Fibroblast of lung (primary cell): ENCODE results near the gene ANKH. TPM values are rescaled to one million over a fixed set of nuclear protein-coding genes. Genes with fewer than 3 reads are reported as not detected.

Experiments used
- DNase-seq, 2 donors: peaks; one replicate each; pipeline versions ENCODE4 v3.0.0 to v3.0.0-alpha.2; 2010; ENCODE audit warnings: low read depth in 2 of 2
- H2AFZ ChIP-seq: 2 replicates; pipeline ENCODE4 v1.5.1; 2012; ENCODE audit warnings: low read length, control low read depth, inconsistent platforms
- H3K27ac ChIP-seq: 2 replicates; pipeline ENCODE4 v1.5.1; 2011; ENCODE audit warnings: low read length, control low read depth; ENCODE audit not compliant: insufficient read depth
- H3K27me3 ChIP-seq: 2 replicates; pipeline ENCODE4 v1.5.1; 2011; ENCODE audit warnings: mild to moderate bottlenecking, low read length; ENCODE audit not compliant: control insufficient read depth, insufficient read depth
- H3K36me3 ChIP-seq: 2 replicates; pipeline ENCODE4 v1.5.1; 2011; ENCODE audit warnings: low read length; ENCODE audit not compliant: control insufficient read depth, insufficient read depth
- H3K4me1 ChIP-seq: 2 replicates; pipeline ENCODE4 v1.5.1; 2011; ENCODE audit warnings: low read length; ENCODE audit not compliant: control insufficient read depth, insufficient read depth; ENCODE audit errors: extremely low read depth
- H3K4me2 ChIP-seq: 2 replicates; pipeline ENCODE4 v1.5.1; 2011; ENCODE audit warnings: low read length, control low read depth; ENCODE audit not compliant: insufficient read depth; ENCODE audit errors: extremely low read depth
- H3K4me3 ChIP-seq, 4 experiments: fragments of 200-600 bp in 1 of 4; sonication (generic) in 1 of 4; replicated peaks in 1 of 4; 2 replicates each; pipeline ENCODE4 v1.5.1; 2011 to 2016; ENCODE audit warnings: low read length in 4 of 4, low read depth in 3 of 4, mild to moderate bottlenecking in 3 of 4, control low read depth in 2 of 4, inconsistent platforms in 1 of 4, mixed read lengths in 1 of 4; ENCODE audit not compliant: insufficient read depth in 1 of 4; ENCODE audit errors: control extremely low read depth in 1 of 4
- H3K79me2 ChIP-seq: 2 replicates; pipeline ENCODE4 v1.5.1; 2012; ENCODE audit warnings: mild to moderate bottlenecking, low read length, inconsistent platforms; ENCODE audit not compliant: control insufficient read depth, insufficient read depth
- H3K9ac ChIP-seq: 2 replicates; pipeline ENCODE4 v1.5.1; 2011; ENCODE audit warnings: mild to moderate bottlenecking, low read length, control low read depth; ENCODE audit not compliant: insufficient read depth
- H3K9me3 ChIP-seq: 2 replicates; pipeline ENCODE4 v1.5.1; 2012; ENCODE audit warnings: low read depth, low read length; ENCODE audit not compliant: control insufficient read depth, insufficient read depth
- H4K20me1 ChIP-seq: 2 replicates; pipeline ENCODE4 v1.5.1; 2011; ENCODE audit warnings: low read length; ENCODE audit not compliant: control insufficient read depth, insufficient read depth; ENCODE audit errors: extremely low read depth
- CTCF ChIP-seq, 2 donors: IDR thresholded peaks in 1 of 2; conservative IDR thresholded peaks in 1 of 2; 1 replicate in 1 of 2; 2 replicates in 1 of 2; pipeline ENCODE4 v1.5.1; 2011 to 2012; ENCODE audit warnings: low read length in 2 of 2, control low read depth in 1 of 2, inconsistent platforms in 1 of 2, low read depth in 1 of 2, mild to moderate bottlenecking in 1 of 2
- EZH2 ChIP-seq: IDR thresholded peaks from 2 replicates; pipeline ENCODE4 v1.5.1; 2012; ENCODE audit warnings: low read length, control low read depth, mild to moderate bottlenecking; ENCODE audit errors: missing control alignments
- polyA plus RNA-seq, 2 donors: library from polyadenylated mRNA; depleted of rRNA in 1 of 2; stranded (reverse) in 1 of 2; unstranded in 1 of 2; fragments of >200 nt; gene quantifications; 2 replicates each; pipeline ENCODE4 v1.2.1, GENCODE V29; 2011 to 2012; ENCODE audit warnings: missing spikeins in 1 of 2
- total RNA-seq: library from RNA; depleted of rRNA; stranded (reverse); fragments of >200 nt; gene quantifications from 2 replicates; pipeline ENCODE4 v1.2.1, GENCODE V29; 2014

ANKH gene
- total and polyA plus RNA-seq, 2 donors (not counting 1 experiment from before 2014, with no cell fraction given), result 5.8 to 10.9 TPM

- DNase-seq, result no peak
Observed at GRCh38 chr5:14771972-14772371, 99.6 kb downstream of the ANKH start.

GRCh38 chr5:14771189-14771588 lies 100.4 kb downstream of the ANKH start:
- no peaks in the 10 kb centered on the region for H3K27me3 ChIP-seq
- DNase-seq, result no peak
- H3K79me2 ChIP-seq, result no peaks in the 10 kb centered on the region
- H3K9me3 ChIP-seq, result no peaks in the 10 kb centered on the region
- H3K4me2 ChIP-seq, result no peak overlapping the region
- H3K27ac ChIP-seq, result no peak overlapping the region
- no peaks in the 10 kb centered on the region for H4K20me1 ChIP-seq
- TF ChIP-seq EZH2 (no peak), CTCF (conservative IDR thresholded peaks at IDR 0.05 in 1 of 2, IDR thresholded peaks at IDR 0.05 in 1 of 2; ENCODE audit: low read depth in 1 of 2, low read length in 2 of 2) (no peak)
- H3K4me3 ChIP-seq, result no peak overlapping the region
- H3K9ac ChIP-seq, result no peak overlapping the region
- no peaks in the 10 kb centered on the region for H3K4me1 ChIP-seq
- H3K36me3 ChIP-seq, result no peaks in the 10 kb centered on the region
- no peak overlapping the region for H2AFZ ChIP-seq

More at GRCh38 chr5:14771972-14772371, 99.6 kb downstream of the ANKH start:
- Histone ChIP-seq H3K4me2 (no peak overlapping the region), H4K20me1 (no peaks in the 10 kb centered on the region), H3K9me3 (no peaks in the 10 kb centered on the region), H3K4me1 (no peaks in the 10 kb centered on the region), H3K9ac (no peak overlapping the region), H3K79me2 (no peaks in the 10 kb centered on the region), H3K27ac (no peak overlapping the region), H3K4me3 (no peak overlapping the region), H2AFZ (no peak overlapping the region), H3K27me3 (no peaks in the 10 kb centered on the region), H3K36me3 (no peaks in the 10 kb centered on the region)
- TF ChIP-seq EZH2 (no peak), CTCF (conservative IDR thresholded peaks at IDR 0.05 in 1 of 2, IDR thresholded peaks at IDR 0.05 in 1 of 2; ENCODE audit: low read depth in 1 of 2, low read length in 2 of 2) (no peak)

GRCh38 chr5:14768508-14769365 lies 102.8 kb downstream of the ANKH start:
- H3K4me3 ChIP-seq, result no peak overlapping the region
- H3K79me2 ChIP-seq, result no peaks in the 10 kb centered on the region
- TF ChIP-seq EZH2, result no peak
- TF ChIP-seq CTCF (conservative IDR thresholded peaks at IDR 0.05 in 1 of 2, IDR thresholded peaks at IDR 0.05 in 1 of 2; ENCODE audit: low read depth in 1 of 2, low read length in 2 of 2), result no peak
- no peaks in the 10 kb centered on the region for H3K36me3 ChIP-seq
- H3K27me3 ChIP-seq, result no peaks in the 10 kb centered on the region
- no peak for DNase-seq
- no peaks in the 10 kb centered on the region for H4K20me1 ChIP-seq
- H3K4me1 ChIP-seq, result no peaks in the 10 kb centered on the region
- H2AFZ ChIP-seq, result no peak overlapping the region
- H3K9ac ChIP-seq, result no peak overlapping the region
- H3K9me3 ChIP-seq, result no peaks in the 10 kb centered on the region
- H3K4me2 ChIP-seq, result no peak overlapping the region
- H3K27ac ChIP-seq, result no peak overlapping the region
